Measurements from ENCODE around the gene CARD11. TPM values are rescaled to one million over a fixed set of nuclear protein-coding genes. Genes with fewer than 3 reads are reported as not detected.
A peak's percentile ranks its signal among the peaks of the same experiment; 100 is the strongest.

The CARD11 gene
- total RNA-seq, 1 experiment from 2014 or later, result 0.82 TPM

DNA sequence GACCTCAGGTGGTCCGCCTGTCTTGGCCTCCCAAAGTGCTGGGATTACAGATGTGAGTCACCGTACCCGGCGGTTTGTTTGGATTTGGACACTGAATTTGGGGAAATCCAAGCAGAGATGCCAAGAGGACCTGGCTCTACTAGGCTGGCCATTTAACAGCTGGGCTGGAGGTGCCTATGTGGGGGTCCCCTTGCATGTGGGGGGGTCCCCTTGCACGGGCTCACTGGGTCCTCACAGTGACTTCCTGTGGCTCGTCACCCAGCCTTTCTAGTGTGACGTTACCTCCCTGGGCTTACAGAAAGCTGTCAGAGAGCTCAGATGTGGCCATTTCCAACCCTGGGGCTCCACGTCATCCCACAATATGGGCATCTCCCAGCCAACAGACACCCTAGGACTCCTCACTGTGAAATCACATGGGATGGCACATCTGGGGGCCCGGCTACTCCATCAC is 150.2 kb downstream of the CARD11 start:
- no TSS peak for BruUV-seq (replicated peaks)
- ATAC-seq (peak; percentile 27; the same call in 1 of the 2 replicates), DNase-seq (ENCODE audit: low read depth, low spot score) (no peak)
- H3K27me3 ChIP-seq (ENCODE audit: control insufficient read depth, insufficient read depth, low read length), result no peaks in the 10 kb centered on the region
- no peaks in the 10 kb centered on the region for H3K36me3 ChIP-seq (ENCODE audit: control insufficient read depth, insufficient read depth, low read length)
- no peaks in the 10 kb centered on the region for H3K9me3 ChIP-seq (ENCODE audit: control insufficient read depth, insufficient read depth, low read depth, low read length)
- no peak overlapping the region for H3K4me3 ChIP-seq (ENCODE audit: low read depth in 2 of 2, low read length in 2 of 2)
- in situ Hi-C loops (cut with HindIII; ENCODE audit: low pct_unique_long_range_greater_than_20kb, low sequenced_read_pairs), result no loop called here
- ChIA-PET POLR2A (interaction anchor here (0.6 kb wide), 2 partner anchors 9 to 475 kb away, joined by 3 to 4 read pairs; no protein-coding TSS in a partner anchor), CTCF (no interaction called here)
- no peak overlapping the region for H3K27ac ChIP-seq (ENCODE audit: low read length)
- intact Hi-C loops (cut with micrococcal nuclease; ENCODE audit: unreplicated experiment), result no loop called here
- TF ChIP-seq TCF7L2 (IDR thresholded peaks at IDR 0.05; ENCODE audit: low read depth, low read length) (no peak), POLR2AphosphoS5 (IDR thresholded peaks at IDR 0.05; ENCODE audit: low read depth, low read length) (no peak), SIN3A (IDR thresholded peaks at IDR 0.05; ENCODE audit: borderline replicate concordance, insufficient read depth, low read depth, low read length) (no peak)
- TF ChIP-seq, protein P1, sequence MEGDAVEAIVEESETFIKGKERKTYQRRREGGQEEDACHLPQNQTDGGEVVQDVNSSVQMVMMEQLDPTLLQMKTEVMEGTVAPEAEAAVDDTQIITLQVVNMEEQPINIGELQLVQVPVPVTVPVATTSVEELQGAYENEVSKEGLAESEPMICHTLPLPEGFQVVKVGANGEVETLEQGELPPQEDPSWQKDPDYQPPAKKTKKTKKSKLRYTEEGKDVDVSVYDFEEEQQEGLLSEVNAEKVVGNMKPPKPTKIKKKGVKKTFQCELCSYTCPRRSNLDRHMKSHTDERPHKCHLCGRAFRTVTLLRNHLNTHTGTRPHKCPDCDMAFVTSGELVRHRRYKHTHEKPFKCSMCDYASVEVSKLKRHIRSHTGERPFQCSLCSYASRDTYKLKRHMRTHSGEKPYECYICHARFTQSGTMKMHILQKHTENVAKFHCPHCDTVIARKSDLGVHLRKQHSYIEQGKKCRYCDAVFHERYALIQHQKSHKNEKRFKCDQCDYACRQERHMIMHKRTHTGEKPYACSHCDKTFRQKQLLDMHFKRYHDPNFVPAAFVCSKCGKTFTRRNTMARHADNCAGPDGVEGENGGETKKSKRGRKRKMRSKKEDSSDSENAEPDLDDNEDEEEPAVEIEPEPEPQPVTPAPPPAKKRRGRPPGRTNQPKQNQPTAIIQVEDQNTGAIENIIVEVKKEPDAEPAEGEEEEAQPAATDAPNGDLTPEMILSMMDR (IDR thresholded peaks at IDR 0.05), result no peak
- TF ChIP-seq, protein P2, sequence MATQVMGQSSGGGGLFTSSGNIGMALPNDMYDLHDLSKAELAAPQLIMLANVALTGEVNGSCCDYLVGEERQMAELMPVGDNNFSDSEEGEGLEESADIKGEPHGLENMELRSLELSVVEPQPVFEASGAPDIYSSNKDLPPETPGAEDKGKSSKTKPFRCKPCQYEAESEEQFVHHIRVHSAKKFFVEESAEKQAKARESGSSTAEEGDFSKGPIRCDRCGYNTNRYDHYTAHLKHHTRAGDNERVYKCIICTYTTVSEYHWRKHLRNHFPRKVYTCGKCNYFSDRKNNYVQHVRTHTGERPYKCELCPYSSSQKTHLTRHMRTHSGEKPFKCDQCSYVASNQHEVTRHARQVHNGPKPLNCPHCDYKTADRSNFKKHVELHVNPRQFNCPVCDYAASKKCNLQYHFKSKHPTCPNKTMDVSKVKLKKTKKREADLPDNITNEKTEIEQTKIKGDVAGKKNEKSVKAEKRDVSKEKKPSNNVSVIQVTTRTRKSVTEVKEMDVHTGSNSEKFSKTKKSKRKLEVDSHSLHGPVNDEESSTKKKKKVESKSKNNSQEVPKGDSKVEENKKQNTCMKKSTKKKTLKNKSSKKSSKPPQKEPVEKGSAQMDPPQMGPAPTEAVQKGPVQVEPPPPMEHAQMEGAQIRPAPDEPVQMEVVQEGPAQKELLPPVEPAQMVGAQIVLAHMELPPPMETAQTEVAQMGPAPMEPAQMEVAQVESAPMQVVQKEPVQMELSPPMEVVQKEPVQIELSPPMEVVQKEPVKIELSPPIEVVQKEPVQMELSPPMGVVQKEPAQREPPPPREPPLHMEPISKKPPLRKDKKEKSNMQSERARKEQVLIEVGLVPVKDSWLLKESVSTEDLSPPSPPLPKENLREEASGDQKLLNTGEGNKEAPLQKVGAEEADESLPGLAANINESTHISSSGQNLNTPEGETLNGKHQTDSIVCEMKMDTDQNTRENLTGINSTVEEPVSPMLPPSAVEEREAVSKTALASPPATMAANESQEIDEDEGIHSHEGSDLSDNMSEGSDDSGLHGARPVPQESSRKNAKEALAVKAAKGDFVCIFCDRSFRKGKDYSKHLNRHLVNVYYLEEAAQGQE (IDR thresholded peaks at IDR 0.05; ENCODE audit: insufficient read depth in 1 of 2, low read depth in 2 of 2, low read length in 1 of 2), result no peak
- 0 out of 2 replicates have a peak, but pooled peaks cover 3% of the 10 kb centered on the region for H3K4me1 ChIP-seq (ENCODE audit: control insufficient read depth, insufficient read depth, low read length)

DNA sequence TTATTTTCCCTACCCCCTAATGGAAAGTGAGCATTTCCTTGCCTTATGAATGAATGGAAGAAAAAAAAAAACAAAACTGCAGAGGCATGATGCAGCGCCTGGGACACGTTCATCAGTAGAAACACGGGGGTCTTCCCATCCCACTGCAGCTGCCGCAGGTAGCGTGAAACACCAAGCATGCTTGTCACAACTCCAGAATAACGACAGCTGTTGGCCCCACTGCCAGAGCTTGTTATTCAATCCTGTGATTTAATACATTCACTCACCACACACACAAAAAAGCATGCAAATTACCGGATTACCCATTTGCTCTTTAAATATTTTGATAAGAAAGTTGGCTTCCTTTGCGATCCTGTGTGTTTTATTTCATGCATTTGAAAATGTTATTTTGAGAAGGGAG is 151.1 kb downstream of the CARD11 start:
- TF ChIP-seq, protein P2 (IDR thresholded peaks at IDR 0.05; ENCODE audit: insufficient read depth in 1 of 2, low read depth in 2 of 2, low read length in 1 of 2), result no peak
- TF ChIP-seq SIN3A (IDR thresholded peaks at IDR 0.05; ENCODE audit: borderline replicate concordance, insufficient read depth, low read depth, low read length) (no peak), TCF7L2 (IDR thresholded peaks at IDR 0.05; ENCODE audit: low read depth, low read length) (no peak), POLR2AphosphoS5 (IDR thresholded peaks at IDR 0.05; ENCODE audit: low read depth, low read length) (no peak)
- TF ChIP-seq, protein P1 (IDR thresholded peaks at IDR 0.05), result no peak
- H3K4me3 ChIP-seq (ENCODE audit: low read depth in 2 of 2, low read length in 2 of 2), result no peak overlapping the region
- H3K27ac ChIP-seq (ENCODE audit: low read length), result no peak overlapping the region
- ATAC-seq (no peak), DNase-seq (ENCODE audit: low read depth, low spot score) (no peak)
- BruUV-seq (replicated peaks), result no TSS peak
- H3K36me3 ChIP-seq (ENCODE audit: control insufficient read depth, insufficient read depth, low read length), result no peaks in the 10 kb centered on the region
- no peaks in the 10 kb centered on the region for H3K9me3 ChIP-seq (ENCODE audit: control insufficient read depth, insufficient read depth, low read depth, low read length)
- ChIA-PET POLR2A (no interaction called here), CTCF (no interaction called here)
- intact Hi-C loops (cut with micrococcal nuclease; ENCODE audit: unreplicated experiment), result no loop called here
- 0 out of 2 replicates have a peak, but pooled peaks cover 3% of the 10 kb centered on the region for H3K4me1 ChIP-seq (ENCODE audit: control insufficient read depth, insufficient read depth, low read length)
- no peaks in the 10 kb centered on the region for H3K27me3 ChIP-seq (ENCODE audit: control insufficient read depth, insufficient read depth, low read length)
- in situ Hi-C loops (cut with HindIII; ENCODE audit: low pct_unique_long_range_greater_than_20kb, low sequenced_read_pairs), result no loop called here
